Measurements from ENCODE around the gene GCN1. TPM values are rescaled to one million over a fixed set of nuclear protein-coding genes. Genes with fewer than 3 reads are reported as not detected.

GCN1 gene
- total RNA-seq, 1 donor from 2014 or later: 36.0 TPM

DNA sequence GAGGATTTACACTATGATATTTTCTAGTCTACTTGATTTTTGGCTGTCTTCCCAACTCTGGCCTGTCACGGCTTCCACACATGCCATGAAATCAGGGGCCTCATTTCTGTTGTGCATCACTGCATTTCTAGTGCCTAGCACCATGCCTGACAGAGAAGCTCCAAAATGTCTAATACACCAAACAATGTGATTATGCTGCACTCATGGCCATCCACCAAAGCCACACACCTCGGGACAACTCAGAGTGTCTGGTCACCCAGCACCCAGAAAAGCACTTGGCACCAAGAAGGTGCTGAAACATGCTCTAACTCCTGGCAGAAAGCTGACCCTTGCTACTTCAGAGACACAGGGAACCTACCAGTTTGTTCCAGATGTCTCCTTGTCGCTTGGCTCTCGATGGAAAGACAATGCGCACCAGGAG is 11.3 kb downstream of the GCN1 start:
- TF ChIP-seq, protein P1, sequence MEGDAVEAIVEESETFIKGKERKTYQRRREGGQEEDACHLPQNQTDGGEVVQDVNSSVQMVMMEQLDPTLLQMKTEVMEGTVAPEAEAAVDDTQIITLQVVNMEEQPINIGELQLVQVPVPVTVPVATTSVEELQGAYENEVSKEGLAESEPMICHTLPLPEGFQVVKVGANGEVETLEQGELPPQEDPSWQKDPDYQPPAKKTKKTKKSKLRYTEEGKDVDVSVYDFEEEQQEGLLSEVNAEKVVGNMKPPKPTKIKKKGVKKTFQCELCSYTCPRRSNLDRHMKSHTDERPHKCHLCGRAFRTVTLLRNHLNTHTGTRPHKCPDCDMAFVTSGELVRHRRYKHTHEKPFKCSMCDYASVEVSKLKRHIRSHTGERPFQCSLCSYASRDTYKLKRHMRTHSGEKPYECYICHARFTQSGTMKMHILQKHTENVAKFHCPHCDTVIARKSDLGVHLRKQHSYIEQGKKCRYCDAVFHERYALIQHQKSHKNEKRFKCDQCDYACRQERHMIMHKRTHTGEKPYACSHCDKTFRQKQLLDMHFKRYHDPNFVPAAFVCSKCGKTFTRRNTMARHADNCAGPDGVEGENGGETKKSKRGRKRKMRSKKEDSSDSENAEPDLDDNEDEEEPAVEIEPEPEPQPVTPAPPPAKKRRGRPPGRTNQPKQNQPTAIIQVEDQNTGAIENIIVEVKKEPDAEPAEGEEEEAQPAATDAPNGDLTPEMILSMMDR (IDR thresholded peaks at IDR 0.05; ENCODE audit: borderline replicate concordance): no peak
- Histone ChIP-seq H3K27ac (replicated peaks) (peak overlapping the region; percentile 5), H3K27me3 (ENCODE audit: low read depth) (no peaks in the 10 kb centered on the region), H3K9me3 (replicated peaks) (no peaks in the 10 kb centered on the region), H3K4me1 (peaks cover 26% of the 10 kb centered on the region), H3K36me3 (peaks cover 93% of the 10 kb centered on the region), H3K4me3 (no peak overlapping the region)
- no peak for DNase-seq
- intact Hi-C loops (cut with micrococcal nuclease): no loop called here

DNA sequence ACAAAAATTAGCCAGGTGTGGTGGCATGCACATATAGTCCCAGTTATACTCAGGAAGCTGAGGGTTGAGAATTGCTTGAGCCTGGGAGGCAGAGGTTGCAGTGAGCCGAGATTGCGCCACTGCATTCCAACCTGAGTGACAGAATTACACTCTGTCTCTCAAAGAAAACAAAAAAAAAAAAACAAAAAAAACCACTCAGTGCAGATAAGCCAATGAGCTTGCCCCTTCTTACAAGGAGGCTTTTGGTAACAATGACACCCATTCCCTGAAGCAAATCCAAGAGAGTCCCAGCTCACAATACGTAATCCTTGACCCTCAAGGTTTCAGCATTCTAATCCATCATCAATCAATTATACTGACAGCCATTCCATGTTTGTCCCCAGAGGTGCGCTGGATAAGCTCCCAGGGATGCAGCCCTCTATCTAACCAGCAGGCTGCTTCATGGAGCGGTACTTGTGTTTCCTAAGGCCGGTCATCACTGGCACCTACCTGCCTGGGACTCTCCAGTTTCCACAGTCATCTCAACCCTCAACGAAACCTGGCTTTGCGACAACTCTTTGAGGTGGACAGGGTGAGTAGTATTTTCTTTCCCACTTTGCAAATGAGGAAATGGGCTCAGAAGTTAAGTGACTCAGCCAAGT is 12.4 kb downstream of the GCN1 start:
- Histone ChIP-seq H3K36me3 (peaks cover 93% of the 10 kb centered on the region), H3K9me3 (replicated peaks) (no peaks in the 10 kb centered on the region), H3K27ac (replicated peaks) (no peak overlapping the region), H3K4me3 (no peak overlapping the region), H3K27me3 (ENCODE audit: low read depth) (no peaks in the 10 kb centered on the region), H3K4me1 (peaks cover 26% of the 10 kb centered on the region)
- DNase-seq: no peak
- TF ChIP-seq, protein P1 (IDR thresholded peaks at IDR 0.05; ENCODE audit: borderline replicate concordance): no peak
- intact Hi-C loops (cut with micrococcal nuclease): no loop called here

DNA sequence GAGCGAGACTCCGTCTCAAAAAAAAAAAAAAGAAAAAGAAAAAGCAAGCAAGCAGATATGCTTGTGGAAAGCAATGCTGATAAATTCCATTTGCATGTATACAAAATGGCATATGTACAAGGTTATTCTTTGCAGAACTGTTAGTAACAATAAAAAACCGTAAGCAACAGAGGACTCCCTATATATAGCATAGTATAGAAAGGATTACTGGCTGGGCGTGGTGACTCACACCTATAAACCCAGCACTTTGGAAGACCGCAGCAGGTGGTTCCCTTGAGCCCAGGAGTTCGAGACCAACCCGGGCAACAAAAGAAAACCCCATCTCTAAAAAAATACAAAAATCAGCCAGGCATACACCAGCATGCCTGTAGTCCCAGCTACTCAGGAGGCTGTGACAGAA is 13.5 kb downstream of the GCN1 start:
- no peak overlapping the region for H3K27ac ChIP-seq (replicated peaks)
- no peak for DNase-seq
- H3K36me3 ChIP-seq: peaks cover 93% of the 10 kb centered on the region

DNA sequence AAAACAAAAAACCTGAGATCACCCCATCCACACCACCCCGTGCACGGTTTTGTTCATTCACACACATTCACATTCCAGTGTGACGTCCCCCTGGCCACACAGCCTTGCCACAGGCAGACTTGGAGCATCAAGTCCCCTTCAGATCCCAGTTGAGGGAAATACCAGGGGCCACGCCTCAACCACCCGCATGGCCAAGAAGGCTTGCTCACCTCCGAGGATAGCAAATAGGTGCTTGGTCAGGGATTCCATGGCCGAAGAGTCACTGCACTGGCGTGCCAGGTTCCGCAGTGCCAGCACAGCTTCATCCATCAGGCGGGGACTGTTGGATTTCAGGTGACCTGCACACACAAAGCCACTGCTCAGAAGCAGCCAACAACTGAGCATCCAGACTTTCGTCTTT is 19.0 kb downstream of the GCN1 start:
- Histone ChIP-seq H3K27me3 (ENCODE audit: low read depth) (no peaks in the 10 kb centered on the region), H3K9me3 (replicated peaks) (no peaks in the 10 kb centered on the region), H3K4me3 (no peak overlapping the region), H3K4me1 (no peaks in the 10 kb centered on the region), H3K27ac (replicated peaks) (no peak overlapping the region), H3K36me3 (peaks cover 100% of the 10 kb centered on the region)
- TF ChIP-seq, protein P1 (IDR thresholded peaks at IDR 0.05; ENCODE audit: borderline replicate concordance): no peak
- intact Hi-C loops (cut with micrococcal nuclease): no loop called here
- DNase-seq: no peak

More for the DNA sequence above, 13.5 kb downstream of the GCN1 start:
- no peak overlapping the region for H3K4me3 ChIP-seq
- H3K4me1 ChIP-seq: peaks cover 26% of the 10 kb centered on the region
- H3K9me3 ChIP-seq (replicated peaks): no peaks in the 10 kb centered on the region
- no peaks in the 10 kb centered on the region for H3K27me3 ChIP-seq (ENCODE audit: low read depth)
- intact Hi-C loops (cut with micrococcal nuclease): no loop called here
- TF ChIP-seq, protein P1 (IDR thresholded peaks at IDR 0.05; ENCODE audit: borderline replicate concordance): no peak

DNA sequence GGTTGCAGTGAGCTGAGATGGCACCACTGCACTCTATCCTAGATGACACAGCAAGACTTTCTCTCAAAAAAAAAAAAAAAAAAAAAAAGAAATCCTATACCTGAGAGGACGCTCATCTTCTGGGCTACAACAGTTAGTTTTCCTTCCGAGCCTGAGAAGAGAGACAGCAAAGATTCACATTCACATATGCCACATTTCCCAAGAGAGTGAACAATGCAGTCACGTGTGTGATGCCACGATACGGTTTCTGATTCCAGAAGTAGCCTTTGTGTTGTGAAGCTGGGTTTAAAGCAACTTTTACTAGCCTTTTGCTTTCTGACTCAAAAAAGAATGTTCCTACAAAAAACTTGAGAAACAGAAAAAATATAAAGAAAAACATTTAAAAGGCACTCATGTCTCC is 19.5 kb downstream of the GCN1 start:
- H3K36me3 ChIP-seq: peaks cover 100% of the 10 kb centered on the region
- no peaks in the 10 kb centered on the region for H3K9me3 ChIP-seq (replicated peaks)
- no peak overlapping the region for H3K4me3 ChIP-seq
- no peaks in the 10 kb centered on the region for H3K27me3 ChIP-seq (ENCODE audit: low read depth)
- no peak overlapping the region for H3K27ac ChIP-seq (replicated peaks)
- TF ChIP-seq, protein P1 (IDR thresholded peaks at IDR 0.05; ENCODE audit: borderline replicate concordance): no peak
- H3K4me1 ChIP-seq: no peaks in the 10 kb centered on the region
- intact Hi-C loops (cut with micrococcal nuclease): no loop called here
- no peak for DNase-seq
